A549 (cell line): ENCODE measurements around the gene OTOS. TPM values are rescaled to one million over a fixed set of nuclear protein-coding genes. Genes with fewer than 3 reads are reported as not detected.

Experiments used
- ATAC-seq, 2 experiments: fragments of 200-7000 bp in 1 of 2; fragments of >200 bp in 1 of 2; cut with Nextera tagmentation in 1 of 2; cut with Tn5 transposase in 1 of 2; 3 replicates each; pipeline versions ENCODE4 v1.8.0 to v1.9.1; 2018 to 2020; ENCODE audit warnings: mild to moderate bottlenecking in 1 of 2, moderate library complexity in 1 of 2
- CTCF ChIA-PET: fragments of 300-600 bp; sonication (Branson Sonifier 250); formaldehyde crosslinking; extraction: SDS; loops from one replicate; lab custom pipeline; 2021; ENCODE audit warnings: antibody characterized with exemption, inconsistent platforms; lab: Yijun Ruan, JAX
- POLR2A ChIA-PET: fragments of 350-600 bp; formaldehyde crosslinking; extraction: SDS; loops from one replicate; lab custom pipeline; 2021; ENCODE audit warnings: antibody characterized with exemption, inconsistent platforms; lab: Yijun Ruan, JAX
- DNase-seq, 2 experiments: peaks; one replicate each; pipeline versions ENCODE4 v3.0.0 to v3.0.0-alpha.2; 2011 to 2016; ENCODE audit warnings: low read depth in 1 of 2, low spot score in 1 of 2
- FAIRE-seq: peaks from 2 replicates; lab custom pipeline; 2011; peaks lifted over from hg19 to GRCh38; lab: Jason Lieb, UNC
- H3K27ac ChIP-seq, 2 experiments: fragments of >200 bp; sonication (Bioruptor Twin); formaldehyde crosslinking; 3 replicates each; pipeline ENCODE4 v1.5.1; 2016 to 2017
- H3K4me1 ChIP-seq: fragments of >200 bp; sonication (Bioruptor Twin); formaldehyde crosslinking; 3 replicates; pipeline ENCODE4 v1.6.1; 2016
- H3K4me2 ChIP-seq: fragments of >200 bp; sonication (Bioruptor Twin); formaldehyde crosslinking; 3 replicates; pipeline ENCODE4 v1.6.1; 2016
- H3K4me3 ChIP-seq: fragments of >200 bp; sonication (Bioruptor Twin); formaldehyde crosslinking; 3 replicates; pipeline ENCODE4 v1.5.1; 2016
- H3K9me3 ChIP-seq: fragments of >200 bp; sonication (Bioruptor Twin); formaldehyde crosslinking; 3 replicates; pipeline ENCODE4 v1.6.1; 2016
- CBX8 ChIP-seq: fragments of 200-600 bp; sonication (generic); IDR thresholded peaks from 2 replicates; pipeline ENCODE4 v1.6.1; 2016
- CEBPB ChIP-seq, 2 experiments: fragments of >200 bp in 1 of 2; sonication (Bioruptor Twin) in 1 of 2; formaldehyde crosslinking in 1 of 2; IDR thresholded peaks; 2 replicates each; pipeline ENCODE4 v1.6.1; 2012 to 2016
- EHMT2 ChIP-seq: fragments of 200-600 bp; sonication (generic); IDR thresholded peaks from 2 replicates; pipeline ENCODE4 v1.6.1; 2016; ENCODE audit warnings: antibody characterized with exemption, low read depth, mild to moderate bottlenecking, moderate library complexity
- FOSL2 ChIP-seq, 2 experiments: fragments of 450-650 bp in 1 of 2; fragments of >200 bp in 1 of 2; sonication (Bioruptor Twin) in 1 of 2; formaldehyde crosslinking; IDR thresholded peaks; 2 replicates each; pipeline versions ENCODE4 v1.5.0 to v1.6.1; 2016 to 2020; ENCODE audit warnings: mild to moderate bottlenecking in 1 of 2, moderate library complexity in 1 of 2
- HEYL ChIP-seq: fragments of 250-450 bp; sonication (Bioruptor Pico); IDR thresholded peaks from 2 replicates; pipeline ENCODE4 v1.8.0; 2021; ENCODE audit warnings: mild to moderate bottlenecking, moderate library complexity
- HOXB5 ChIP-seq: fragments of 250-450 bp; sonication (Bioruptor Pico); IDR thresholded peaks from 2 replicates; pipeline ENCODE4 v1.5.0; 2020; ENCODE audit warnings: mild to moderate bottlenecking, moderate library complexity
- JUNB ChIP-seq: fragments of >200 bp; sonication (Bioruptor Twin); formaldehyde crosslinking; IDR thresholded peaks from 2 replicates; pipeline ENCODE4 v1.6.1; 2016
- MAFK ChIP-seq: fragments of 450-650 bp; IDR thresholded peaks from 2 replicates; pipeline ENCODE4 v1.6.1; 2014; ENCODE audit not compliant: partially characterized antibody
- MYC ChIP-seq: IDR thresholded peaks from 2 replicates; pipeline ENCODE4 v1.6.1; 2012; ENCODE audit warnings: mild to moderate bottlenecking, inconsistent platforms, low read length, improper control_type of control experiment, borderline replicate concordance
- POLR2AphosphoS2 ChIP-seq: conservative IDR thresholded peaks from 2 replicates; pipeline ENCODE4 v1.6.1; 2012; ENCODE audit warnings: low read length, improper control_type of control experiment, inconsistent platforms
- RAD21 ChIP-seq, 2 experiments: fragments of >200 bp in 1 of 2; sonication (Bioruptor Twin) in 1 of 2; formaldehyde crosslinking in 1 of 2; IDR thresholded peaks in 1 of 2; conservative IDR thresholded peaks in 1 of 2; 2 replicates in 1 of 2; 3 replicates in 1 of 2; pipeline ENCODE4 v1.6.1; 2012 to 2018; ENCODE audit warnings: inconsistent platforms in 1 of 2
- RCOR1 ChIP-seq: fragments of 150-350 bp; IDR thresholded peaks from 2 replicates; pipeline ENCODE4 v1.6.1; 2014; ENCODE audit warnings: antibody characterized with exemption, low read length, low read depth
- ZFP36 ChIP-seq: fragments of 450-650 bp; IDR thresholded peaks from 2 replicates; pipeline ENCODE4 v1.6.1; 2014; ENCODE audit warnings: borderline replicate concordance; ENCODE audit not compliant: partially characterized antibody
- WGBS: methylation state at CpG from one replicate; pipeline ENCODE4 v1.1.6; 2017; ENCODE audit errors: missing lambda C conversion rate; 5-methylcytosine and 5-hydroxymethylcytosine counted together
- polyA plus RNA-seq, 4 experiments: library from polyadenylated mRNA; depleted of rRNA in 3 of 4; stranded (reverse); fragments of >200 nt; fragmentation: RNase III in 1 of 4; extraction: RNeasy Plus Mini Kit Qiagen cat#74134 plus additional on column Dnase treatment in 1 of 4; gene quantifications; 2 replicates in 3 of 4; 3 replicates in 1 of 4; pipeline ENCODE4 v1.2.3, GENCODE V29; 2011 to 2017
- TF ChIP-seq, protein P1 (sequence below): fragments of 200-600 bp; sonication (generic); IDR thresholded peaks from 2 replicates; pipeline ENCODE4 v1.6.1; 2016; ENCODE audit warnings: antibody characterized with exemption, mild to moderate bottlenecking, moderate library complexity
- TF ChIP-seq, protein P2 (sequence below): fragments of 150-350 bp; IDR thresholded peaks from 2 replicates; pipeline ENCODE4 v1.6.1; 2014; ENCODE audit warnings: low read depth, mild to moderate bottlenecking, low read length
- TF ChIP-seq, protein P3 (sequence below): IDR thresholded peaks from 2 replicates; pipeline ENCODE4 v1.6.1; 2012

Gene OTOS
- polyA plus RNA-seq, 2 of the 4 experiments (the other 2 are of a cell fraction): not detected

DNA sequence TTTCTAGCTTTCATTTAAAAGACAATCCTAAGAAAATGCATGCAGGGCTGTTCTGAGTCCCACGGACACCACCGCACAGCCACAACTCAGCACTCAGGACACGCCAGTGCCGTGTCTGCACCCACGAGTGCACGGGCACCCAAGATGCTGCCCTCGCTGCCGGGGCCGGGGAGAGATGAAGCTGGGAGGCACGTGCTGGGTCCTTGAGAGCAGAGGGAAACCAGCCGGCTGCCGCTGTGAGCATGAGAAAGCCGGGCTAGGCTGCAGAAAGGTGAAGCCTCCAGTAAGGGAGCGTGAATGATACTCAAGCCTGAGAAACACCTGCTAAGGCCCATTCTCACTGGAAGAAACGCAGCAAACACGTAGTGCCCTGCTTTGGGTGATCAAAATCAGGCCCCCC, 9.2 kb downstream of the OTOS start (continued):
- TF ChIP-seq, protein P1, sequence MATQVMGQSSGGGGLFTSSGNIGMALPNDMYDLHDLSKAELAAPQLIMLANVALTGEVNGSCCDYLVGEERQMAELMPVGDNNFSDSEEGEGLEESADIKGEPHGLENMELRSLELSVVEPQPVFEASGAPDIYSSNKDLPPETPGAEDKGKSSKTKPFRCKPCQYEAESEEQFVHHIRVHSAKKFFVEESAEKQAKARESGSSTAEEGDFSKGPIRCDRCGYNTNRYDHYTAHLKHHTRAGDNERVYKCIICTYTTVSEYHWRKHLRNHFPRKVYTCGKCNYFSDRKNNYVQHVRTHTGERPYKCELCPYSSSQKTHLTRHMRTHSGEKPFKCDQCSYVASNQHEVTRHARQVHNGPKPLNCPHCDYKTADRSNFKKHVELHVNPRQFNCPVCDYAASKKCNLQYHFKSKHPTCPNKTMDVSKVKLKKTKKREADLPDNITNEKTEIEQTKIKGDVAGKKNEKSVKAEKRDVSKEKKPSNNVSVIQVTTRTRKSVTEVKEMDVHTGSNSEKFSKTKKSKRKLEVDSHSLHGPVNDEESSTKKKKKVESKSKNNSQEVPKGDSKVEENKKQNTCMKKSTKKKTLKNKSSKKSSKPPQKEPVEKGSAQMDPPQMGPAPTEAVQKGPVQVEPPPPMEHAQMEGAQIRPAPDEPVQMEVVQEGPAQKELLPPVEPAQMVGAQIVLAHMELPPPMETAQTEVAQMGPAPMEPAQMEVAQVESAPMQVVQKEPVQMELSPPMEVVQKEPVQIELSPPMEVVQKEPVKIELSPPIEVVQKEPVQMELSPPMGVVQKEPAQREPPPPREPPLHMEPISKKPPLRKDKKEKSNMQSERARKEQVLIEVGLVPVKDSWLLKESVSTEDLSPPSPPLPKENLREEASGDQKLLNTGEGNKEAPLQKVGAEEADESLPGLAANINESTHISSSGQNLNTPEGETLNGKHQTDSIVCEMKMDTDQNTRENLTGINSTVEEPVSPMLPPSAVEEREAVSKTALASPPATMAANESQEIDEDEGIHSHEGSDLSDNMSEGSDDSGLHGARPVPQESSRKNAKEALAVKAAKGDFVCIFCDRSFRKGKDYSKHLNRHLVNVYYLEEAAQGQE: no peak
- no peak for TF ChIP-seq FOSL2 (IDR thresholded peaks at IDR 0.05)
- TF ChIP-seq FOSL2 (CRISPR knock-in tag; IDR thresholded peaks at IDR 0.05): no peak
- TF ChIP-seq, protein P2, sequence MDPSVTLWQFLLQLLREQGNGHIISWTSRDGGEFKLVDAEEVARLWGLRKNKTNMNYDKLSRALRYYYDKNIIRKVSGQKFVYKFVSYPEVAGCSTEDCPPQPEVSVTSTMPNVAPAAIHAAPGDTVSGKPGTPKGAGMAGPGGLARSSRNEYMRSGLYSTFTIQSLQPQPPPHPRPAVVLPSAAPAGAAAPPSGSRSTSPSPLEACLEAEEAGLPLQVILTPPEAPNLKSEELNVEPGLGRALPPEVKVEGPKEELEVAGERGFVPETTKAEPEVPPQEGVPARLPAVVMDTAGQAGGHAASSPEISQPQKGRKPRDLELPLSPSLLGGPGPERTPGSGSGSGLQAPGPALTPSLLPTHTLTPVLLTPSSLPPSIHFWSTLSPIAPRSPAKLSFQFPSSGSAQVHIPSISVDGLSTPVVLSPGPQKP: no peak
- TF ChIP-seq POLR2AphosphoS2: no peak
- no peak for TF ChIP-seq HEYL (CRISPR knock-in tag)
- no peak for TF ChIP-seq EHMT2
- no peak for TF ChIP-seq MAFK
- TF ChIP-seq, protein P3, sequence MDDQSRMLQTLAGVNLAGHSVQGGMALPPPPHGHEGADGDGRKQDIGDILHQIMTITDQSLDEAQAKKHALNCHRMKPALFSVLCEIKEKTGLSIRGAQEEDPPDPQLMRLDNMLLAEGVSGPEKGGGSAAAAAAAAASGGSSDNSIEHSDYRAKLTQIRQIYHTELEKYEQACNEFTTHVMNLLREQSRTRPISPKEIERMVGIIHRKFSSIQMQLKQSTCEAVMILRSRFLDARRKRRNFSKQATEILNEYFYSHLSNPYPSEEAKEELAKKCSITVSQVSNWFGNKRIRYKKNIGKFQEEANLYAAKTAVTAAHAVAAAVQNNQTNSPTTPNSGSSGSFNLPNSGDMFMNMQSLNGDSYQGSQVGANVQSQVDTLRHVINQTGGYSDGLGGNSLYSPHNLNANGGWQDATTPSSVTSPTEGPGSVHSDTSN: no peak

DNA sequence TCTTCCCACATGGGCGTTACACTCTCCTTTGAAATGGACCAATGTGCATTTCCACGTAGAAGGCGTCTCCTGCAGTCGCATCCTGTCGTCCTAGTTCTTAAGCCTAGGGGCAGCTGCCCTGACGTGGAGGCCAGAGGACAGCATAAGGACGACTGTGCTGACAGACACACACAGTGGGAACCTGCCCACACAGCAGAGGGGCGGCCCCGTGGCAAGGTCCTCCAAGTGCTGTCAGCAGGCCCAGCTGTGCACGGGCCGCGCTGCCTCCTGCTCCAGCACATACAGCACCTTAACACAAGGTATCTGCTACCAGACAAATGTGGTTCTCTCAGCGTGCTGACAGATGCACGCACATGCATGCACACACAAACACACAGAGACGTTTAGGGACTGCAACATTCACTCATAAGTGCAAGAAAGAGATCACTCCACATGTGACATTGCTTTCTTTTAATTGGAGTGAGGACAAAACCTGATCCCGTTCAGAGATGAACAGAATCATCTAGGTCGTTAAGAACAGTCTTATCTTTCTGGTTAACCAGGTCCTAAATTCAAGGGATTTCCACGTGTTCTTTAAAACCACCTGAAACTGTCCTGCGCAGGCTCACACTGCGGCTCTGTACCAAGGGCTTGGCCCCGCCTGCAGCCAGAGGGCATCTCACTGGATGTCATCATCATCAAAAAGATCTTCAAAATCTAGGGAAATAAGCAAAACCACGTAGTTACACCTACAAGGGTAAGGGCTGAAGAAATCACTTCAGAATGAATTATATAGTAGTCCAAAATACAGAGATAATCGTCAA, 9.9 kb downstream of the OTOS start:
- no peak overlapping the region for H3K27ac ChIP-seq
- WGBS: 87% methylated on average over 15 of the region's 23 CpGs
- H3K4me3 ChIP-seq: no peak overlapping the region
- TF ChIP-seq HEYL (CRISPR knock-in tag) (no peak), CBX8 (no peak), JUNB (no peak), MYC (no peak), ZFP36 (no peak), HOXB5 (CRISPR knock-in tag) (no peak), CEBPB (IDR thresholded peaks at IDR 0.05) (no peak), EHMT2 (no peak), RAD21 (conservative IDR thresholded peaks at IDR 0.05 in 1 of 2, IDR thresholded peaks at IDR 0.05 in 1 of 2) (no peak), RCOR1 (no peak)
- TF ChIP-seq, protein P2: no peak
- no peaks in the 10 kb centered on the region for H3K9me3 ChIP-seq
- CTCF ChIA-PET: interaction anchor here (0.7 to 2.8 kb wide), 4 partner anchors 13 to 69 kb away, joined by 3 to 11 read pairs (median 3); no protein-coding TSS in a partner anchor
- no peak for ATAC-seq
- no peak for DNase-seq
- POLR2A ChIA-PET: no interaction called here
- H3K4me2 ChIP-seq: no peak overlapping the region
- FAIRE-seq: no peak
- peaks cover 11% of the 10 kb centered on the region; the same call in 2 of the 3 replicates for H3K4me1 ChIP-seq
